Sigmoid colon (tissue), 4 donors: Measurements from ENCODE around the gene GLYATL2.

Experiments used
- EP300 ChIP-seq, 4 donors: sonication (generic); formaldehyde crosslinking; IDR thresholded peaks; one replicate each; pipeline ENCODE4 v1.6.1; 2017; ENCODE audit warnings: antibody characterized with exemption in 4 of 4
- POLR2A ChIP-seq, 2 donors: fragments of 450-650 bp; IDR thresholded peaks; one replicate each; pipeline ENCODE4 v1.6.1; 2016; ENCODE audit warnings: antibody characterized with exemption in 2 of 2, mild to moderate bottlenecking in 2 of 2, moderate library complexity in 2 of 2
- POLR2AphosphoS5 ChIP-seq, 4 donors: sonication (generic); formaldehyde crosslinking; IDR thresholded peaks; one replicate each; pipeline ENCODE4 v1.6.1; 2017; ENCODE audit warnings: antibody characterized with exemption in 4 of 4
- TF ChIP-seq, protein P1 (sequence below), 4 experiments: fragments of 450-650 bp in 3 of 4; fragments of 200-600 bp in 1 of 4; IDR thresholded peaks; one replicate each; pipeline ENCODE4 v1.5.1; 2016 to 2019; ENCODE audit warnings: antibody characterized with exemption in 4 of 4, mild to moderate bottlenecking in 3 of 4, moderate library complexity in 2 of 4

DNA sequence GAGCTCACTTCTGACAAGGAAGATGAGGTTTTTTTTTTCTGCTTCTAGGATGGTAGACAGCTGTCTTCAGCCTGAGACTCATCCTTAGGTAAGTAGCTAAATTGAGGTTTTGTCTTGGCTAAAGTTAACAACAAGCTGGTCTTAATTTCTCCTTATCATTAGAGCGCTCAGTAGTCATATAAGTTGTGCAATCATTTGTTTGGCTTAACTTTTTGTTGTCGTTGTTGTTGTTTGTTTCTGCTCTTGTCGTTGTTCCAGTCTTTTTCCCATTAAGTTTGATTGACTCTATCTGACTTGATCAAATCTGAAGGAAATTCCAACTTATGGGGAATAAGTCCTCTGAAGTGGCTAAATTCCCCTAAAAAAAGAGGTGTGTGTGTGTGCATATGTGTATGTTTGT is 33.0 kb downstream of the GLYATL2 start:
- TF ChIP-seq, protein P1, sequence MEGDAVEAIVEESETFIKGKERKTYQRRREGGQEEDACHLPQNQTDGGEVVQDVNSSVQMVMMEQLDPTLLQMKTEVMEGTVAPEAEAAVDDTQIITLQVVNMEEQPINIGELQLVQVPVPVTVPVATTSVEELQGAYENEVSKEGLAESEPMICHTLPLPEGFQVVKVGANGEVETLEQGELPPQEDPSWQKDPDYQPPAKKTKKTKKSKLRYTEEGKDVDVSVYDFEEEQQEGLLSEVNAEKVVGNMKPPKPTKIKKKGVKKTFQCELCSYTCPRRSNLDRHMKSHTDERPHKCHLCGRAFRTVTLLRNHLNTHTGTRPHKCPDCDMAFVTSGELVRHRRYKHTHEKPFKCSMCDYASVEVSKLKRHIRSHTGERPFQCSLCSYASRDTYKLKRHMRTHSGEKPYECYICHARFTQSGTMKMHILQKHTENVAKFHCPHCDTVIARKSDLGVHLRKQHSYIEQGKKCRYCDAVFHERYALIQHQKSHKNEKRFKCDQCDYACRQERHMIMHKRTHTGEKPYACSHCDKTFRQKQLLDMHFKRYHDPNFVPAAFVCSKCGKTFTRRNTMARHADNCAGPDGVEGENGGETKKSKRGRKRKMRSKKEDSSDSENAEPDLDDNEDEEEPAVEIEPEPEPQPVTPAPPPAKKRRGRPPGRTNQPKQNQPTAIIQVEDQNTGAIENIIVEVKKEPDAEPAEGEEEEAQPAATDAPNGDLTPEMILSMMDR (IDR thresholded peaks at IDR 0.05) = no peak
- TF ChIP-seq POLR2A (IDR thresholded peaks at IDR 0.05) = no peak
- TF ChIP-seq POLR2AphosphoS5 (IDR thresholded peaks at IDR 0.05) = no peak
- TF ChIP-seq EP300 (IDR thresholded peaks at IDR 0.05) = no peak
